ENCODE results near the gene EDEM3. TPM values are rescaled to one million over a fixed set of nuclear protein-coding genes. Genes with fewer than 3 reads are reported as not detected.
"Not testable (repeated sequence)": the region's sequence is repeated elsewhere in the genome, so short reads cannot be mapped to it uniquely, and the experiment has no call there.

Gene EDEM3
- total RNA-seq, 1 donor from 2014 or later: 45.5 TPM

GRCh38 chr1:184685116-184685515 is 69.5 kb downstream of the EDEM3 start:
- ATAC-seq (no peak), DNase-seq (no peak)
- Histone ChIP-seq H3K27ac (no peak overlapping the region), H3K36me3 (no peaks in the 10 kb centered on the region), H3K4me3 (no peak overlapping the region), H3K9me3 (peaks cover 10% of the 10 kb centered on the region), H3K27me3 (ENCODE audit: low read depth) (no peaks in the 10 kb centered on the region), H3K4me1 (no peaks in the 10 kb centered on the region)
- no peak for TF ChIP-seq CTCF (IDR thresholded peaks at IDR 0.05)
- intact Hi-C loops (cut with DNase I): no loop called here

DNA sequence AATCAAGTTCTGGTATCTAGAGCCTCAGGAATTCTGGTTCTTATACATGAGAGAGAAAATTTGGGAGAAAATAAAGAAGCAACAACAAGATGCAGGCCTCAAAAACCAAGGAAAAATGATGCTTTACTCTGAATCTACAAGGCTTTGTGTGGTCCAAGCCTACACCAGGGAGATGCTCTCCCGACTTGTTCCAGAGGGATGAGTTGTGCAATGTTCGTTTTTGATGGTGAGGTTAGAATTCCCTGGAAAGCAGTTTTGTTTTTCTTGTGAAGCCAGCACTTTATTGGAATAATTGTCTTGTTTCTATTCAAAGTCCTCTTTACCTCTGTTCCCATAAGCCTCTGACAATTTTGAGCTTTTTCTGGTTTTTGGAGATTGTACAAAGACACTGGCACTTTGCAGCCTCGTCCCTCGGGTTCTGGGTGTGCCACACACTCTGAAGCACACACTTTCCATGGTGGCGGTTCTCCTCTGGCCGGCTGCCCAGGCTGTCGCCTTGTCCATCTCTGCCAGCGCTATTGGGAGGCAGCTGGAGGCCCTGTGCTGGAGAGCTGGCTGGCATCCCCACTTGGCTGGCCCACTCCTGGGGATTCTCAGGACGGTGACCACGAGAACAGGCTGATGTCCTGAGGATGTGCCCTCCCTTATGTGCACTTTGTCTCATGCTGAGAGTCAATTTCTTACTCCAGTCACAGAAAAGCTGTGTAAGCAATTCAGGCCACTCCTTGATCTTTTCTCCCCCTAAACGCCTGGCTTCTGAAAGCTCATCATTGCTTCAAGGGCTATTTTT is 70.2 kb downstream of the EDEM3 start:
- Histone ChIP-seq H3K4me1 (no peaks in the 10 kb centered on the region), H3K27ac (no peak overlapping the region), H3K4me3 (no peak overlapping the region), H3K9me3 (peaks cover 10% of the 10 kb centered on the region), H3K27me3 (ENCODE audit: low read depth) (no peaks in the 10 kb centered on the region), H3K36me3 (no peaks in the 10 kb centered on the region)
- peak in 1 of 2 donors; percentile 31 for ATAC-seq
- no peak for DNase-seq
- intact Hi-C loops (cut with DNase I): no loop called here
- no peak for TF ChIP-seq CTCF (IDR thresholded peaks at IDR 0.05)

DNA sequence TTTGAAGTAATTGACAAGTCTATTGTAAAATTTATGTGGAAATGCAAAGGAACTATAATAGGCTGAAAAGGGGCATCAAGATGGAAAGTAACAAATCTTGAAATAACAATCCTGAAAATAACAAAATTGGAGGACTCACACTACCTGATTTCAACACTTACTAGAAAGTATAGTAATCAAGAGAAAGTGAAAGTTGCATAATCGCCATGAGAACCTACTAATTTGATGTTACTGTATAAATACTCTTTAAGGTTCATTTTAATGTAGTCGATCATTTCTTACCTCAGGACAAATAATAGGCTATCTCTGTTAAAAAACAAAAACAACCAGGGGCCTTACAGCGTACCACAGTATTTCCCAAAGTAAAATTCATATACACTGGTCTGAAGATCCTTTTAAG is 71.7 kb downstream of the EDEM3 start:
- peaks cover 10% of the 10 kb centered on the region for H3K9me3 ChIP-seq
- H3K36me3 ChIP-seq: no peaks in the 10 kb centered on the region
- H3K27me3 ChIP-seq (ENCODE audit: low read depth): no peaks in the 10 kb centered on the region
- ATAC-seq (no peak), DNase-seq (no peak)
- intact Hi-C loops (cut with DNase I): no loop called here
- no peak overlapping the region for H3K4me3 ChIP-seq
- no peak for TF ChIP-seq CTCF (IDR thresholded peaks at IDR 0.05)
- H3K27ac ChIP-seq: no peak overlapping the region
- no peaks in the 10 kb centered on the region for H3K4me1 ChIP-seq

- H3K9me3 ChIP-seq; H3K27ac ChIP-seq; DNase-seq; H3K27me3 ChIP-seq (ENCODE audit: low read depth); H3K4me1 ChIP-seq; H3K36me3 ChIP-seq; H3K4me3 ChIP-seq; intact Hi-C loops (cut with DNase I); ATAC-seq: not testable (repeated sequence)
These were observed 73.9 kb downstream of the EDEM3 start for GRCh38 chr1:184680611-184681225.

GRCh38 chr1:184679472-184679871 is 75.2 kb downstream of the EDEM3 start:
- intact Hi-C loops (cut with DNase I); H3K4me1 ChIP-seq; DNase-seq; H3K27me3 ChIP-seq (ENCODE audit: low read depth); ATAC-seq; H3K9me3 ChIP-seq; H3K36me3 ChIP-seq; H3K27ac ChIP-seq; H3K4me3 ChIP-seq: not testable (repeated sequence)

- H3K4me1 ChIP-seq: no peaks in the 10 kb centered on the region
- no peak overlapping the region for H3K4me3 ChIP-seq
- H3K27me3 ChIP-seq (ENCODE audit: low read depth): no peaks in the 10 kb centered on the region
- ATAC-seq (no peak), DNase-seq (no peak)
- H3K9me3 ChIP-seq: peaks cover 10% of the 10 kb centered on the region
- H3K36me3 ChIP-seq: no peaks in the 10 kb centered on the region
- H3K27ac ChIP-seq: no peak overlapping the region
- TF ChIP-seq CTCF (IDR thresholded peaks at IDR 0.05): no peak
- intact Hi-C loops (cut with DNase I): no loop called here
These were observed 77.3 kb downstream of the EDEM3 start for GRCh38 chr1:184677344-184677743.

Measured in lower lobe of right lung (tissue), 2 donors.